GM23338 (cell line): Measurements from ENCODE around the gene TTC27. TPM values are rescaled to one million over a fixed set of nuclear protein-coding genes. Genes with fewer than 3 reads are reported as not detected.

ENCODE experiments used
- ATAC-seq: fragments of 200-7000 bp; cut with Tn5 transposase; 3 replicates; pipeline ENCODE4 v1.9.1; 2020
- DNase-seq: peaks from one replicate; pipeline ENCODE4 v3.0.0-alpha.2; 2015; ENCODE audit warnings: low spot score
- H2AFZ ChIP-seq: fragments of 200-600 bp; sonication (generic); 2 replicates; pipeline ENCODE4 v1.8.0; 2016; ENCODE audit warnings: antibody characterized with exemption, mild to moderate bottlenecking, moderate library complexity
- H3F3A ChIP-seq: fragments of 200-600 bp; sonication (generic); replicated peaks from 2 replicates; pipeline ENCODE4 v1.8.0; 2017; ENCODE audit warnings: antibody characterized with exemption, mixed run types, low read depth
- H3K27ac ChIP-seq: fragments of 200-600 bp; sonication (generic); 2 replicates; pipeline ENCODE4 v1.6.1; 2016; ENCODE audit warnings: low read depth
- H3K27me3 ChIP-seq: fragments of 200-600 bp; sonication (generic); 2 replicates; pipeline ENCODE4 v1.8.0; 2016; ENCODE audit warnings: mild to moderate bottlenecking, mixed run types, moderate library complexity; ENCODE audit not compliant: insufficient read depth
- H3K36me3 ChIP-seq: fragments of 200-600 bp; sonication (generic); 2 replicates; pipeline ENCODE4 v1.8.0; 2016; ENCODE audit warnings: mild to moderate bottlenecking; ENCODE audit not compliant: insufficient read depth
- H3K4me1 ChIP-seq: fragments of 200-600 bp; sonication (generic); 2 replicates; pipeline ENCODE4 v1.8.0; 2016; ENCODE audit warnings: mild to moderate bottlenecking, moderate library complexity; ENCODE audit not compliant: insufficient read depth
- H3K4me2 ChIP-seq: fragments of 200-600 bp; sonication (generic); 2 replicates; pipeline ENCODE4 v1.7.1; 2017; ENCODE audit warnings: mixed run types
- H3K4me3 ChIP-seq: fragments of 200-600 bp; sonication (generic); 2 replicates; pipeline ENCODE4 v1.6.1; 2016; ENCODE audit warnings: mixed run types
- H3K79me2 ChIP-seq: fragments of 200-600 bp; sonication (generic); replicated peaks from 2 replicates; pipeline ENCODE4 v1.8.0; 2017; ENCODE audit warnings: mild to moderate bottlenecking; ENCODE audit not compliant: insufficient read depth
- H3K9me2 ChIP-seq: fragments of 200-600 bp; sonication (generic); 2 replicates; pipeline ENCODE4 v1.8.0; 2017; ENCODE audit not compliant: insufficient read depth
- H4K20me1 ChIP-seq: fragments of 200-600 bp; sonication (generic); replicated peaks from 2 replicates; pipeline ENCODE4 v1.8.0; 2017; ENCODE audit warnings: mild to moderate bottlenecking; ENCODE audit not compliant: insufficient read depth
- H3K27ac Mint-ChIP-seq: 2 replicates; pipeline ENCODE4 v1.8.0; 2020; ENCODE audit warnings: inconsistent platforms, mild to moderate bottlenecking, moderate library complexity, mixed read lengths
- H3K27me3 Mint-ChIP-seq: 3 replicates; pipeline ENCODE4 v1.8.0; 2022; ENCODE audit warnings: low read depth, mild to moderate bottlenecking, moderate library complexity, mixed read lengths, inconsistent platforms; ENCODE audit not compliant: insufficient read depth, poor library complexity
- H3K36me3 Mint-ChIP-seq: 3 replicates; pipeline ENCODE4 v1.8.0; 2021; ENCODE audit warnings: low read depth, mild to moderate bottlenecking, inconsistent platforms, moderate library complexity, mixed read lengths
- H3K4me1 Mint-ChIP-seq: 3 replicates; pipeline ENCODE4 v1.8.0; 2020; ENCODE audit warnings: mild to moderate bottlenecking, inconsistent platforms, mixed read lengths
- H3K4me3 Mint-ChIP-seq: 3 replicates; pipeline ENCODE4 v1.8.0; 2021; ENCODE audit warnings: moderate library complexity, mild to moderate bottlenecking, inconsistent platforms, mixed read lengths
- H3K9me3 Mint-ChIP-seq: 3 replicates; pipeline ENCODE4 v1.8.0; 2020; ENCODE audit warnings: moderate library complexity, mild to moderate bottlenecking, inconsistent platforms, mixed read lengths
- CREB1 ChIP-seq: fragments of 250-450 bp; sonication (Bioruptor Pico); IDR thresholded peaks from 2 replicates; pipeline ENCODE4 v1.5.0; 2020; ENCODE audit warnings: low read depth, mild to moderate bottlenecking, moderate library complexity
- EZH2 ChIP-seq: fragments of 200-600 bp; sonication (generic); IDR thresholded peaks from one replicate; pipeline ENCODE4 v1.8.0; 2017; ENCODE audit warnings: antibody characterized with exemption, mild to moderate bottlenecking, low read depth; ENCODE audit not compliant: unreplicated experiment
- EZH2phosphoT487 ChIP-seq: fragments of 200-600 bp; sonication (generic); IDR thresholded peaks from one replicate; pipeline ENCODE4 v1.8.1; 2018; ENCODE audit warnings: antibody characterized with exemption; ENCODE audit not compliant: unreplicated experiment
- JUNB ChIP-seq: IDR thresholded peaks from one replicate; pipeline ENCODE4 v1.6.1; 2016; ENCODE audit warnings: antibody characterized with exemption; ENCODE audit not compliant: unreplicated experiment
- NANOG ChIP-seq: IDR thresholded peaks from 2 replicates; pipeline ENCODE4 v1.6.1; 2016; ENCODE audit warnings: antibody characterized with exemption, borderline replicate concordance
- POLR2AphosphoS5 ChIP-seq: IDR thresholded peaks from 2 replicates; pipeline ENCODE4 v1.6.1; 2016; ENCODE audit warnings: antibody characterized with exemption, low read depth
- STAT1 ChIP-seq: IDR thresholded peaks from one replicate; pipeline ENCODE4 v1.6.1; 2016; ENCODE audit warnings: antibody characterized with exemption; ENCODE audit not compliant: unreplicated experiment
- ZNF114 ChIP-seq: fragments of 250-450 bp; sonication (Bioruptor Pico); IDR thresholded peaks from 2 replicates; pipeline ENCODE4 v1.5.0; 2020; ENCODE audit warnings: mild to moderate bottlenecking, moderate library complexity
- ZNF331 ChIP-seq: fragments of 250-450 bp; sonication (Bioruptor Pico); IDR thresholded peaks from 2 replicates; pipeline ENCODE4 v1.5.0; 2020; ENCODE audit warnings: low read depth, mild to moderate bottlenecking, moderate library complexity
- polyA plus RNA-seq: library from polyadenylated mRNA; unstranded; fragments of >200 nt; fragmentation: Nextera tagmentation; extraction: Ambion mirVana; gene quantifications from 2 replicates; pipeline ENCODE4 v1.2.1, GENCODE V29; 2016
- total RNA-seq: library from RNA; depleted of rRNA; stranded (reverse); fragments of >200 nt; shearing (Covaris generic); gene quantifications from 2 replicates; pipeline ENCODE4 v1.2.3, GENCODE V29; 2014
- TF ChIP-seq, protein P1 (sequence below): fragments of 250-450 bp; sonication (Bioruptor Pico); IDR thresholded peaks from 2 replicates; pipeline ENCODE4 v1.5.0; 2020; ENCODE audit warnings: mild to moderate bottlenecking, moderate library complexity
- TF ChIP-seq, protein P2 (sequence below), 2 experiments: fragments of 200-600 bp in 1 of 2; sonication (generic) in 1 of 2; conservative IDR thresholded peaks; 2 replicates each; pipeline versions ENCODE4 v1.5.1 to v1.6.1; 2016 to 2017; ENCODE audit warnings: antibody characterized with exemption in 2 of 2, low read depth in 2 of 2, mild to moderate bottlenecking in 2 of 2, moderate library complexity in 1 of 2
- TF ChIP-seq, protein P3 (sequence below): IDR thresholded peaks from one replicate; pipeline ENCODE4 v1.6.1; 2018; ENCODE audit warnings: antibody characterized with exemption; ENCODE audit not compliant: unreplicated experiment
- TF ChIP-seq, protein P4 (sequence below): IDR thresholded peaks from 2 replicates; pipeline ENCODE4 v1.6.1; 2016; ENCODE audit warnings: antibody characterized with exemption

TTC27 gene
- total and polyA plus RNA-seq, 2 experiments from 2014 or later = 11.8 to 41.3 TPM

DNA sequence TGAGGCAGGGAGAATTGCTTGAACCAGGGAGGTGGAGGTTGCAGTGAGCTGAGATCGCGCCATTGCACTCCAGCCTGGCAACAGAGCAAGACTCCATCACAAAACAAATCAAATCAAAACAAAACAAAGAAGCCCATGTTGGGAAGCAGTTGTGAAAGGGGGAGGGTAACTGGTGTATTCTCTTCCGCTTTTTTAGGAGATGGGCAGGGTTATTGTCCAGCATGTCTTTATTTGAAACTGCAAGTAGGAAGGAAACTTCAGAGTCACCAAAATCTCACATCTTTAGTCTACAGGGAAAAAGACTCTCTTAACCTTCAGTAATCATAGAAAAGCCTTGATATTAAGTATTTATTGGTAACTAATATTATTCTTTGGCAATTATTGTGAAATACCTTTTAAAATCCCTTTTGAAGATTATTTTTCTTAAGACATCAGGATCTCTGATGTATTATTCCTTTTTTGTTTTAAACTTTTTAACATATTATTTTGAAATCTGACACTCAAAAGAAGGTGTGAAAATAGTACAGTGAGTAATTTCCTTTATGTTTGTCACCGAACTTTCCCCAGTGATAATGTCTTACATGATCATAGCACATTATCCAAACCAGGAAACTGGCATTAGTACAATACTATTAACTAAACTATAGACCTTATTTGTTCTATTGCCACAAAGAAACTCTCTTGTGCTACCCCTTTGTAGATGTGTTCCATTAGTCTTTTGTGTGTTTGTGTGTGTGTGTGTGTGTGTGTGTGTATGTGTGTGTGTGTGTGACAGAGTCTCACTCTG lies 234.6 kb downstream of the TTC27 start:
- no peaks in the 10 kb centered on the region for H3K9me2 ChIP-seq
- H3K27me3 Mint-ChIP-seq = peaks cover 2% of the 10 kb centered on the region
- H3K36me3 Mint-ChIP-seq = peaks cover 2% of the 10 kb centered on the region; the same call in 2 of the 3 replicates
- no peaks in the 10 kb centered on the region for H4K20me1 ChIP-seq
- H3K4me2 ChIP-seq = no peak overlapping the region
- no peaks in the 10 kb centered on the region for H3K27me3 ChIP-seq
- H3K9me3 Mint-ChIP-seq = peaks cover 3% of the 10 kb centered on the region; the same call in 2 of the 3 replicates
- H3F3A ChIP-seq = no peaks in the 10 kb centered on the region
- ATAC-seq (no peak), DNase-seq (no peak)
- no peaks in the 10 kb centered on the region for H3K4me1 Mint-ChIP-seq
- no peak overlapping the region for H3K27ac Mint-ChIP-seq
- no peak overlapping the region for H2AFZ ChIP-seq
- H3K79me2 ChIP-seq = no peaks in the 10 kb centered on the region
- TF ChIP-seq, protein P1, sequence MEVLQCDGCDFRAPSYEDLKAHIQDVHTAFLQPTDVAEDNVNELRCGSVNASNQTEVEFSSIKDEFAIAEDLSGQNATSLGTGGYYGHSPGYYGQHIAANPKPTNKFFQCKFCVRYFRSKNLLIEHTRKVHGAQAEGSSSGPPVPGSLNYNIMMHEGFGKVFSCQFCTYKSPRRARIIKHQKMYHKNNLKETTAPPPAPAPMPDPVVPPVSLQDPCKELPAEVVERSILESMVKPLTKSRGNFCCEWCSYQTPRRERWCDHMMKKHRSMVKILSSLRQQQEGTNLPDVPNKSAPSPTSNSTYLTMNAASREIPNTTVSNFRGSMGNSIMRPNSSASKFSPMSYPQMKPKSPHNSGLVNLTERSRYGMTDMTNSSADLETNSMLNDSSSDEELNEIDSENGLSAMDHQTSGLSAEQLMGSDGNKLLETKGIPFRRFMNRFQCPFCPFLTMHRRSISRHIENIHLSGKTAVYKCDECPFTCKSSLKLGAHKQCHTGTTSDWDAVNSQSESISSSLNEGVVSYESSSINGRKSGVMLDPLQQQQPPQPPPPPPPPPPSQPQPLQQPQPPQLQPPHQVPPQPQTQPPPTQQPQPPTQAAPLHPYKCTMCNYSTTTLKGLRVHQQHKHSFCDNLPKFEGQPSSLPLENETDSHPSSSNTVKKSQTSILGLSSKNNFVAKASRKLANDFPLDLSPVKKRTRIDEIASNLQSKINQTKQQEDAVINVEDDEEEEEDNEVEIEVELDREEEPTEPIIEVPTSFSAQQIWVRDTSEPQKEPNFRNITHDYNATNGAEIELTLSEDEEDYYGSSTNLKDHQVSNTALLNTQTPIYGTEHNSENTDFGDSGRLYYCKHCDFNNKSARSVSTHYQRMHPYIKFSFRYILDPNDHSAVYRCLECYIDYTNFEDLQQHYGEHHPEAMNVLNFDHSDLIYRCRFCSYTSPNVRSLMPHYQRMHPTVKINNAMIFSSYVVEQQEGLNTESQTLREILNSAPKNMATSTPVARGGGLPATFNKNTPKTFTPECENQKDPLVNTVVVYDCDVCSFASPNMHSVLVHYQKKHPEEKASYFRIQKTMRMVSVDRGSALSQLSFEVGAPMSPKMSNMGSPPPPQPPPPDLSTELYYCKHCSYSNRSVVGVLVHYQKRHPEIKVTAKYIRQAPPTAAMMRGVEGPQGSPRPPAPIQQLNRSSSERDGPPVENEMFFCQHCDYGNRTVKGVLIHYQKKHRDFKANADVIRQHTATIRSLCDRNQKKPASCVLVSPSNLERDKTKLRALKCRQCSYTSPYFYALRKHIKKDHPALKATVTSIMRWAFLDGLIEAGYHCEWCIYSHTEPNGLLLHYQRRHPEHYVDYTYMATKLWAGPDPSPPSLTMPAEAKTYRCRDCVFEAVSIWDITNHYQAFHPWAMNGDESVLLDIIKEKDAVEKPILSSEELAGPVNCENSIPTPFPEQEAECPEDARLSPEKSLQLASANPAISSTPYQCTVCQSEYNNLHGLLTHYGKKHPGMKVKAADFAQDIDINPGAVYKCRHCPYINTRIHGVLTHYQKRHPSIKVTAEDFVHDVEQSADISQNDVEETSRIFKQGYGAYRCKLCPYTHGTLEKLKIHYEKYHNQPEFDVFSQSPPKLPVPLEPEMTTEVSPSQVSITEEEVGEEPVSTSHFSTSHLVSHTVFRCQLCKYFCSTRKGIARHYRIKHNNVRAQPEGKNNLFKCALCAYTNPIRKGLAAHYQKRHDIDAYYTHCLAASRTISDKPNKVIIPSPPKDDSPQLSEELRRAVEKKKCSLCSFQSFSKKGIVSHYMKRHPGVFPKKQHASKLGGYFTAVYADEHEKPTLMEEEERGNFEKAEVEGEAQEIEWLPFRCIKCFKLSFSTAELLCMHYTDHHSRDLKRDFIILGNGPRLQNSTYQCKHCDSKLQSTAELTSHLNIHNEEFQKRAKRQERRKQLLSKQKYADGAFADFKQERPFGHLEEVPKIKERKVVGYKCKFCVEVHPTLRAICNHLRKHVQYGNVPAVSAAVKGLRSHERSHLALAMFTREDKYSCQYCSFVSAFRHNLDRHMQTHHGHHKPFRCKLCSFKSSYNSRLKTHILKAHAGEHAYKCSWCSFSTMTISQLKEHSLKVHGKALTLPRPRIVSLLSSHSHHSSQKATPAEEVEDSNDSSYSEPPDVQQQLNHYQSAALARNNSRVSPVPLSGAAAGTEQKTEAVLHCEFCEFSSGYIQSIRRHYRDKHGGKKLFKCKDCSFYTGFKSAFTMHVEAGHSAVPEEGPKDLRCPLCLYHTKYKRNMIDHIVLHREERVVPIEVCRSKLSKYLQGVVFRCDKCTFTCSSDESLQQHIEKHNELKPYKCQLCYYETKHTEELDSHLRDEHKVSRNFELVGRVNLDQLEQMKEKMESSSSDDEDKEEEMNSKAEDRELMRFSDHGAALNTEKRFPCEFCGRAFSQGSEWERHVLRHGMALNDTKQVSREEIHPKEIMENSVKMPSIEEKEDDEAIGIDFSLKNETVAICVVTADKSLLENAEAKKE (CRISPR knock-in tag) = no peak
- TF ChIP-seq STAT1 (no peak), ZNF331 (CRISPR knock-in tag) (no peak), ZNF114 (CRISPR knock-in tag) (no peak), JUNB (no peak), CREB1 (CRISPR knock-in tag) (no peak), EZH2phosphoT487 (no peak), NANOG (no peak), POLR2AphosphoS5 (no peak), EZH2 (no peak)
- TF ChIP-seq, protein P2, sequence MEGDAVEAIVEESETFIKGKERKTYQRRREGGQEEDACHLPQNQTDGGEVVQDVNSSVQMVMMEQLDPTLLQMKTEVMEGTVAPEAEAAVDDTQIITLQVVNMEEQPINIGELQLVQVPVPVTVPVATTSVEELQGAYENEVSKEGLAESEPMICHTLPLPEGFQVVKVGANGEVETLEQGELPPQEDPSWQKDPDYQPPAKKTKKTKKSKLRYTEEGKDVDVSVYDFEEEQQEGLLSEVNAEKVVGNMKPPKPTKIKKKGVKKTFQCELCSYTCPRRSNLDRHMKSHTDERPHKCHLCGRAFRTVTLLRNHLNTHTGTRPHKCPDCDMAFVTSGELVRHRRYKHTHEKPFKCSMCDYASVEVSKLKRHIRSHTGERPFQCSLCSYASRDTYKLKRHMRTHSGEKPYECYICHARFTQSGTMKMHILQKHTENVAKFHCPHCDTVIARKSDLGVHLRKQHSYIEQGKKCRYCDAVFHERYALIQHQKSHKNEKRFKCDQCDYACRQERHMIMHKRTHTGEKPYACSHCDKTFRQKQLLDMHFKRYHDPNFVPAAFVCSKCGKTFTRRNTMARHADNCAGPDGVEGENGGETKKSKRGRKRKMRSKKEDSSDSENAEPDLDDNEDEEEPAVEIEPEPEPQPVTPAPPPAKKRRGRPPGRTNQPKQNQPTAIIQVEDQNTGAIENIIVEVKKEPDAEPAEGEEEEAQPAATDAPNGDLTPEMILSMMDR (conservative IDR thresholded peaks at IDR 0.05; ENCODE audit: low read depth in 2 of 2) = no peak
- TF ChIP-seq, protein P3, sequence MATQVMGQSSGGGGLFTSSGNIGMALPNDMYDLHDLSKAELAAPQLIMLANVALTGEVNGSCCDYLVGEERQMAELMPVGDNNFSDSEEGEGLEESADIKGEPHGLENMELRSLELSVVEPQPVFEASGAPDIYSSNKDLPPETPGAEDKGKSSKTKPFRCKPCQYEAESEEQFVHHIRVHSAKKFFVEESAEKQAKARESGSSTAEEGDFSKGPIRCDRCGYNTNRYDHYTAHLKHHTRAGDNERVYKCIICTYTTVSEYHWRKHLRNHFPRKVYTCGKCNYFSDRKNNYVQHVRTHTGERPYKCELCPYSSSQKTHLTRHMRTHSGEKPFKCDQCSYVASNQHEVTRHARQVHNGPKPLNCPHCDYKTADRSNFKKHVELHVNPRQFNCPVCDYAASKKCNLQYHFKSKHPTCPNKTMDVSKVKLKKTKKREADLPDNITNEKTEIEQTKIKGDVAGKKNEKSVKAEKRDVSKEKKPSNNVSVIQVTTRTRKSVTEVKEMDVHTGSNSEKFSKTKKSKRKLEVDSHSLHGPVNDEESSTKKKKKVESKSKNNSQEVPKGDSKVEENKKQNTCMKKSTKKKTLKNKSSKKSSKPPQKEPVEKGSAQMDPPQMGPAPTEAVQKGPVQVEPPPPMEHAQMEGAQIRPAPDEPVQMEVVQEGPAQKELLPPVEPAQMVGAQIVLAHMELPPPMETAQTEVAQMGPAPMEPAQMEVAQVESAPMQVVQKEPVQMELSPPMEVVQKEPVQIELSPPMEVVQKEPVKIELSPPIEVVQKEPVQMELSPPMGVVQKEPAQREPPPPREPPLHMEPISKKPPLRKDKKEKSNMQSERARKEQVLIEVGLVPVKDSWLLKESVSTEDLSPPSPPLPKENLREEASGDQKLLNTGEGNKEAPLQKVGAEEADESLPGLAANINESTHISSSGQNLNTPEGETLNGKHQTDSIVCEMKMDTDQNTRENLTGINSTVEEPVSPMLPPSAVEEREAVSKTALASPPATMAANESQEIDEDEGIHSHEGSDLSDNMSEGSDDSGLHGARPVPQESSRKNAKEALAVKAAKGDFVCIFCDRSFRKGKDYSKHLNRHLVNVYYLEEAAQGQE = no peak
- TF ChIP-seq, protein P4, sequence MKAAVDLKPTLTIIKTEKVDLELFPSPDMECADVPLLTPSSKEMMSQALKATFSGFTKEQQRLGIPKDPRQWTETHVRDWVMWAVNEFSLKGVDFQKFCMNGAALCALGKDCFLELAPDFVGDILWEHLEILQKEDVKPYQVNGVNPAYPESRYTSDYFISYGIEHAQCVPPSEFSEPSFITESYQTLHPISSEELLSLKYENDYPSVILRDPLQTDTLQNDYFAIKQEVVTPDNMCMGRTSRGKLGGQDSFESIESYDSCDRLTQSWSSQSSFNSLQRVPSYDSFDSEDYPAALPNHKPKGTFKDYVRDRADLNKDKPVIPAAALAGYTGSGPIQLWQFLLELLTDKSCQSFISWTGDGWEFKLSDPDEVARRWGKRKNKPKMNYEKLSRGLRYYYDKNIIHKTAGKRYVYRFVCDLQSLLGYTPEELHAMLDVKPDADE = no peak
- H3K36me3 ChIP-seq = no peaks in the 10 kb centered on the region
- no peak overlapping the region for H3K4me3 ChIP-seq
- no peak overlapping the region for H3K4me3 Mint-ChIP-seq
- no peak overlapping the region for H3K27ac ChIP-seq
- no peaks in the 10 kb centered on the region for H3K4me1 ChIP-seq
